Adrenal gland (tissue), 12 donors: Measurements from ENCODE around the gene MAP2K5. TPM values are rescaled to one million over a fixed set of nuclear protein-coding genes. Genes with fewer than 3 reads are reported as not detected.

ENCODE experiments used
- DNase-seq, 7 donors: peaks; one replicate each; pipeline ENCODE4 v3.0.0-alpha.2; 2019 to 2020
- H3K27ac ChIP-seq, 5 donors: fragments of 200-600 bp; sonication (generic) in 4 of 5; 1 replicate in 3 of 5; 2 replicates in 2 of 5; pipeline versions ENCODE4 v1.5.1 to v1.8.0; 2016 to 2020; ENCODE audit warnings: mild to moderate bottlenecking in 1 of 5
- H3K27me3 ChIP-seq: fragments of 200-600 bp; 2 replicates; pipeline ENCODE4 v1.8.0; 2021
- H3K36me3 ChIP-seq, 2 donors: fragments of 200-600 bp; replicated peaks in 1 of 2; 1 replicate in 1 of 2; 2 replicates in 1 of 2; pipeline versions ENCODE4 v1.5.1 to v1.8.0; 2018 to 2022
- H3K4me1 ChIP-seq, 2 donors: fragments of 200-600 bp; replicated peaks in 1 of 2; 1 replicate in 1 of 2; 2 replicates in 1 of 2; pipeline versions ENCODE4 v1.5.1 to v1.8.0; 2018 to 2021
- H3K4me3 ChIP-seq, 4 donors: fragments of 200-600 bp; sonication (generic) in 3 of 4; one replicate each; pipeline ENCODE4 v1.5.1; 2016 to 2018
- H3K9me3 ChIP-seq, 3 donors: fragments of 200-600 bp; sonication (generic) in 1 of 3; replicated peaks in 1 of 3; 1 replicate in 2 of 3; 2 replicates in 1 of 3; pipeline versions ENCODE4 v1.5.1 to v1.8.0; 2016 to 2021
- CTCF ChIP-seq, 6 experiments: fragments of 450-650 bp in 4 of 6; fragments of 200-600 bp in 2 of 6; sonication (generic) in 1 of 6; IDR thresholded peaks; 1 replicate in 5 of 6; 2 replicates in 1 of 6; pipeline versions ENCODE4 v1.5.1 to v1.8.0; 2016 to 2021; ENCODE audit warnings: antibody characterized with exemption in 6 of 6, mild to moderate bottlenecking in 2 of 6, moderate library complexity in 1 of 6
- POLR2A ChIP-seq, 2 donors: fragments of 450-650 bp; IDR thresholded peaks; one replicate each; pipeline ENCODE4 v1.6.1; 2017; ENCODE audit warnings: antibody characterized with exemption in 2 of 2, mild to moderate bottlenecking in 2 of 2, moderate library complexity in 1 of 2
- whole genome bisulfite sequencing, 4 donors: extraction: QIAGEN DNeasy Blood & Tissue Kit in 2 of 4; methylation state at CpG; one replicate each; pipeline versions ENCODE4 v1.1.5 to v1.1.7; 2013 to 2017; 5-methylcytosine and 5-hydroxymethylcytosine counted together
- intact Hi-C, 2 donors: fragments of 100-400 bp; cut with DNase I; formaldehyde crosslinking; loops; one replicate each; pipeline versions ENCODE4 v1.14.1 to v1.15.0; 2022 to 2023
- polyA plus RNA-seq, 3 donors: library from polyadenylated mRNA; stranded (reverse); fragments of 200-250 nt in 2 of 3; fragments of 350-450 nt in 1 of 3; fragmentation: Illumina TruSeq in 1 of 3; extraction: RNeasy Lipid Tissue Mini Kit (QIAGEN cat#74804) in 1 of 3; gene quantifications; one replicate each; pipeline ENCODE4 v1.2.3, GENCODE V29; 2013 to 2014
- total RNA-seq, 9 donors: library from RNA; depleted of rRNA in 4 of 9; stranded (reverse); fragments of >200 nt in 4 of 9; fragments of 120-200 nt in 1 of 9; fragmentation: NEBNext Ultra II Directional in 1 of 9; extraction: Animal tissue kit (Norgen Biotek cat#: 25700) in 1 of 9; gene quantifications; one replicate each; pipeline versions ENCODE4 v1.1.0 to v1.2.4, GENCODE V29; 2013 to 2023
- donor health status: healthy with polysubstance abuse.
- donor health status: Bipolar disorder and iron deficiency.
- donor health status: DM: yes; HTN: yes; CAD: no.
- donor health status: DM: no; HTN: no; CAD: no.
- donor health status: DM: no; HTN: no; CAD: no.
- donor health status: DM: yes; HTN: yes; CAD: no.

The MAP2K5 gene
- total and polyA plus RNA-seq, 12 donors = 10.3 to 33.8 (median 17.0) TPM

GRCh38 chr15:67828969-67829646, 286.6 kb downstream of the MAP2K5 start:
- Histone ChIP-seq H3K4me3 (no peak overlapping the region), H3K4me1 (peaks cover 27 to 55% of the 10 kb centered on the region in 2 donors), H3K27ac (no peak overlapping the region), H3K36me3 (no peaks in the 10 kb centered on the region), H3K27me3 (peaks cover 96% of the 10 kb centered on the region), H3K9me3 (no peaks in the 10 kb centered on the region)
- intact Hi-C loops = no loop called here
- DNase-seq = no peak
- TF ChIP-seq POLR2A (IDR thresholded peaks at IDR 0.05) (no peak), CTCF (IDR thresholded peaks at IDR 0.05) (no peak)
- WGBS, 4 donors = 9 to 11% (median 9%) methylated on average over 29 to 54 of the region's 54 CpGs

GRCh38 chr15:67829647-67830504, 287.4 kb downstream of the MAP2K5 start:
- WGBS, 4 donors = 15 to 30% (median 22%) methylated on average over 19 to 68 of the region's 68 CpGs
- no peaks in the 10 kb centered on the region for H3K36me3 ChIP-seq
- peaks cover 31 to 62% of the 10 kb centered on the region in 2 donors for H3K4me1 ChIP-seq
- no peak for DNase-seq
- H3K27ac ChIP-seq = no peak overlapping the region
- no peak overlapping the region for H3K4me3 ChIP-seq
- intact Hi-C loops = loop anchor here (10.0 kb wide), 3 partner anchors 305 to 885 kb away; partner anchors contain the start of gene C15orf61 (in 1 of the 2)
- H3K27me3 ChIP-seq = peaks cover 96% of the 10 kb centered on the region
- H3K9me3 ChIP-seq = no peaks in the 10 kb centered on the region
- no peak for TF ChIP-seq POLR2A (IDR thresholded peaks at IDR 0.05)
- TF ChIP-seq CTCF (IDR thresholded peaks at IDR 0.05) = no peak

GRCh38 chr15:67831363-67831762, 288.9 kb downstream of the MAP2K5 start:
- Histone ChIP-seq H3K9me3 (no peaks in the 10 kb centered on the region), H3K27me3 (peaks cover 89% of the 10 kb centered on the region), H3K4me3 (no peak overlapping the region), H3K4me1 (peaks cover 20 to 61% of the 10 kb centered on the region in 2 donors), H3K36me3 (no peaks in the 10 kb centered on the region), H3K27ac (no peak overlapping the region)
- intact Hi-C loops = loop anchor here (10.0 kb wide), 3 partner anchors 307 to 887 kb away; partner anchors contain the start of gene C15orf61 (in 1 of the 2)
- no peak for DNase-seq
- no peak for TF ChIP-seq POLR2A (IDR thresholded peaks at IDR 0.05)
- no peak for TF ChIP-seq CTCF (IDR thresholded peaks at IDR 0.05)

GRCh38 chr15:67832031-67832551, 289.6 kb downstream of the MAP2K5 start:
- H3K4me3 ChIP-seq = no peak overlapping the region
- TF ChIP-seq CTCF (IDR thresholded peaks at IDR 0.05) = peak in 1 of 6 experiments; percentile 15
- no peak for TF ChIP-seq POLR2A (IDR thresholded peaks at IDR 0.05)
- peaks cover 20 to 54% of the 10 kb centered on the region in 2 donors for H3K4me1 ChIP-seq
- H3K27me3 ChIP-seq = peaks cover 82% of the 10 kb centered on the region
- H3K27ac ChIP-seq = no peak overlapping the region
- H3K36me3 ChIP-seq = no peaks in the 10 kb centered on the region
- no peaks in the 10 kb centered on the region for H3K9me3 ChIP-seq
- DNase-seq = no peak
- intact Hi-C loops = loop anchor here (2.0 to 10.0 kb wide), 4 partner anchors 307 to 887 kb away; partner anchors contain the start of gene C15orf61 (in 1 of the 2)
- 38 to 47% (median 44%) methylated on average over 9 of the region's 9 CpGs for WGBS, 4 donors
